NCI-H345 (cell line): ENCODE data around the gene TGFBR3.
"Not testable (repeated sequence)": the region's sequence is repeated elsewhere in the genome, so short reads cannot be mapped to it uniquely, and the experiment has no call there.

Experiments used
- DNase-seq: peaks from one replicate; lab custom pipeline; 2025; lab: John Stamatoyannopoulos, UW

The TGFBR3 gene

DNA sequence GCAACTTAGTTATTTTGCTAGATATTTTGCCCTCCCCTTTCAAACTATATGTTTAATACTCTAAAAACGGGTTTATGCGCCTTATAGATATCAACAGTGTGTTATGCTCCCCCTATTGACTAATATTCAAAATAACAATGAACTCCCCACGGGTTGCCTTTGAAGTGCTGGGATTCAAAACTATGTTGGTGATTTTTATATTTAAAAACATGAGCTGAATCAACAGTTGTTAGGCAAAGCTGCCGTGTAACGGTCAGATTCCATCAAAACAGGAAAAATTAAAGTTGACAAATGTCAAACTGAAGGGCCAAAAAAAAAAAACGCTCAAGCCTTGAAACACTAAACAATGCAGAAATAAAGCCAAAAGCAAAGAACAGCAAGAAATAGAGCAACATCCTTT, 2.5 kb downstream of the TGFBR3 start:
- DNase-seq = no peak

DNA sequence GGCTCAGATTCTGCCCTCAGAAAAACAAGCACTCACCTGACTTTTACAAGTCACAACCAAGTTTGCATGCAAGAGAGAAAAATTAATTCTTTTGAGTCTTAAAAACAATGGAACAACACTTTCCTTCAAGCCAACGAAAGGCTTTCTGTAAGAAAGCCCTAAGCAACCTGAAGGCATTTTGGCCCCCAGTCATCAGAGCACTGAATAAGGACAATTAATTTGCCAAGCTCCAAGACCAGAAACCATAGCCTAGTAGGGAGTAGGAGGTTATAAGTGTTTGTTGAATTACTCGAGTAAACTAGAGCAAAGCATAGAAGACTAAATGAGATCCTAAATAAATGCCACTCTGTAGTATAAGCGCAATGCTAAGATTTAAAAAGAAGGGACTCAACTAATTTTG, 4.7 kb downstream of the TGFBR3 start:
- no peak for DNase-seq

DNA sequence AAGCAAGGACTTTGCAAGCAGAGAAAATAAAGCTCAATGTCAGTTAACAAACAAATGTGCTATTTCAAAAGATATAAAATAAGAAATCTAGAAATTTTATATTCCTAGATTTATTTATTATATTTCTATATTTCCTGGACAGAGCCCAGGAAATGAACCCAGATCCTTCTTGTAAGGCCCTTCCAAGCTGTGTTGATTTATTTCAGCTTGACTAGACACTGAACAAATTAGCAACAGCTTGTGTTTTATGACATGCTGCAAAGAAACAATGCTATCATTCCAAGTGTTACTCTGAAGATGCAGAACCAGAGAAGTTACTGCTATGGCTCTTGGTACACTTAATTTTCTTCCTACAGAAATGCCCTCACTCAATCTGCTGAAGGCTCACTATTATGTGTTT, 6.2 kb downstream of the TGFBR3 start:
- DNase-seq = no peak

DNA sequence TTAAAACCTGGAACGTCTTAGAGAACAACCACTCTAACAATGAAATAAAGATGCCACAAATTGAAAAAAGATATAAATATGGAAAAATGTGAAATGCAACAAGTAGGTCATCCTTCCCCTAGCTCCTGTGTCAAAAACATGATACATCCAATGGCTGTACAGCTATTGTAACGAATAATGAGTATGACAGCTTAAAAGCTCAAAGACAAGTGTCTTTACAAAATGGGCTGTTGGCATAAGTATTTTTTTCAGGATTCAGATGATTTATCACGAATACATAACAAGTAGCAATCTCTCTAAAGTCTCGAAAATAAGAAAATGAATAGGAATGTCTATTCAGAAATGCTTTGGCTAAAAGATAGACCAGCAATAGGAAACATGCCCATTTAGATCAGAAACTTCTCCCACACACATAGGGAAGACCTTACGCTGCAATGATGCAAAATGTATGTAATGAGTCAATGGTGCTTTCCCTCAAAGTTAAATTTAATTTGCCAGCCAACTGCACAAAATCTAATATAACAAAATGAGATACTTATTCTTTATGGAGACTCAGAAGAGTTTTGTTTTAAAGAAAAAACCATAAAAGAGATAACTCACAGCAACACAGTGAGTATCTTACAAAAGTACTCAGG, 8.3 kb downstream of the TGFBR3 start:
- no peak for DNase-seq

DNA sequence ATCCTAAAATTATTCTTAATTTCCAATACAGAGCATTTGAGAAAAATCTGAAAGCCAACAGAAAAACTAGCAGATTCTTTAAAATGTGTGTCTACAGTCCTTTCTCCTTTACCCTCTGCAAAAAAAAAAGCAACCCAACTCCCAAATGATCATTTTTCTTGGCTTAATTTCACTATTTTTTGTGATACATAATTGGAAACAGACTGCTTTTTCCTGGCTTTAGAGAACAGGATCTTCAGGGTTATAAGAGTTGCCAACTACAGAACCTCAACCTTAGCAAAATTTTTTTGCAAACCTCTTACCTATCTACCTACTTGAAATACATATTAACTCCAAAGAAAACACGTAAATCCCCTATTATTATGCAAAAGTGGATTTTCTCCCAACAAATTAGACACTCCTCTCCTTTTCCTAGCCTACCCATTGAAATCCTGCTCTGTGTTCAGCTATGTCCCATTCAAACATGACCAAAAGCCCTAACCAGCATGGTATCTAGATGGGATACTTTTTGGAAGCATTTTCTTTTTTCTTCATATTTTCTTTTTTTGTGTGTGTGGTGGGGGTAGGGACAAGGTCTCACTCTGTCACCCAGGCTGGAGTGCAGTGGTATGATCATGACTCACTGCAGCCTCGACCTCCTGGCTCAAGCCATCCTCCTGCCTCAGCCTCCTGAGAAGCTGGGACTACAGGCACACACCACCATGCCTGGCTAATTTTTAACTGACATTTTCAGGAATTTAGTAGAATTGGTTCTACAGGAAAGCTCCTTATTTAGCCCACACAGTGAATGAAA, 9.0 kb downstream of the TGFBR3 start:
- no peak for DNase-seq

DNA sequence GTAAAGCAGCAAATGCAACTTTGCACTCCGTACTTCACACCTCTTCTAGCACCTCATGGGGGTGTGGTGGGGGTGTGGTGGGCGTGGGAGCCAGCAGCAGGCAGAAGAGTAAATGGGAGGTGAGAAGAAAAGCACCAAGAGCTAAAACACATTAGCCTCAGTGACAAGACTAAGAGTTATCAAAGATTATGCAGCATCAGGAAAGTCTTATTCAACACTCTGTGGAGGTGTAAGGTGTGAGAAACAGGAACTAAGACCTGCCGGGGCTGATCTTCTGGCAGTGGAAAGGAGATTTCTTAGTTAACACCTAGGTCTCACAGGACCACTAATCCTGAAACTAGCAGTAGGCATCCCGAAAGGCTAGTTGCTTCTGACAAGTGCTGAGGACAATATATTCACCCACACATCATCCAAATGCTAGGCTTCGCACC, 9.9 kb downstream of the TGFBR3 start:
- DNase-seq = no peak

DNA sequence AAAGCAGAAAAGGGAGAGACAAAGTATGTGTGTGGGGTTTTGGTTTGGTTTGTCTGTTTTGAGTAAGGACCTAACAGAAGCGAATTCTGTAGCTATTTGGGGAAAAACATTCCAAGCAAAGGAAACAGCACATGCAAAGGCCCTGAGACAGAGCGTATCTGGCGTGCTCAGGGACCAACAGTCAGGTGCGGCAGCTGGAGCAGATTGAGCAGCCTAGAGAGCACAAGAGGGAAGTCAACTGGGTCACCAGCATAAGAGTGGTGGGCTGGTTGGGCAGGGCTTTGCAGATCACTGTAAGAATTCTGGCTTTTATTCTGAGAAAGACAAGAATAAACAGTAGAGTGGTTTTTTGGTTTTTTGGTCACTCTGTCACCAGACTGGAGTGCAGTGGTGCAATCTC, 11.8 kb downstream of the TGFBR3 start:
- DNase-seq = no peak

DNA sequence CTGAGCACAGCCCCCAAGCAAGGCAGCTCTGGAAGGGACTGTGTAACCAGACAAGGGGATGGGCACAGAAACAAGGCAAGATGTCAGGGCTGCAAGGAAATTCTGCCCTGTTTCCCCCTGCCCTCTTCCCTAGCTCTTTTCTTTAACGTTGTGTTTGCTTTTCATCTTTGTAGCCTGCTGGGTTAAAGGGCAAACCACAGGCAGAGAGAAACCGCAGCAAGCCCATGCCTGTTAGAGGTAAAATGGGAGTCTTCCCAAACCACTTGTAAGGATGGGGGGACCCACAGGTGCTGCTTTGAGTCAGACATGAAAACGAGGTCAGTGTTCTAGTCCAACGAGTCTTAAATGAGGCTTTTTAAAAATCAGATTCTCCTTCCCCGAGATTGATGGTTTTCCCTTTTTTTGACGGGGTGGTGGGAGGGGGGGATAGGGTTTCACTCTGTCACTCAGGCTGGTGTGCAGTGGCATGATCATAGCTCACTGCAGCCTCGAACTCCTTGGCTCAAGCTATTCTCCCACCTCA, 13.3 kb downstream of the TGFBR3 start:
- no peak for DNase-seq

DNA sequence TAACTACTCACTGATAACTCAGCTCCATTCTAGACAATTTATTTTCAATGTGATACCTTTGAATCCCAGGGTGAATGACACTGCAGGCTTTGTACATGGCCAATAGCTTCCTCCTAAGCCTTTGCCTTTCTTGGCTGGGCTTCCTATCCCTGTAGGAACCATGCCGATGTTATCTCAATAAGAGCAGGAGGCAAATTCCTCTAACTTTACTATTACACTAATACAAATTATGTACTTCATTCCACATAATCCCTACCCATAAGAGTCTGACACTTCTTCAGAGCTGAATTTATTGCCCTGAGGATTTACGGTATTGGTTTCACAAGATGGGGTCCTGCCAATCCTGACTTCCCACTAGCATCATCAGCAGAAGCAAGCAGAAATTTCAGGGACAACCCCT, 14.0 kb downstream of the TGFBR3 start:
- no peak for DNase-seq

DNA sequence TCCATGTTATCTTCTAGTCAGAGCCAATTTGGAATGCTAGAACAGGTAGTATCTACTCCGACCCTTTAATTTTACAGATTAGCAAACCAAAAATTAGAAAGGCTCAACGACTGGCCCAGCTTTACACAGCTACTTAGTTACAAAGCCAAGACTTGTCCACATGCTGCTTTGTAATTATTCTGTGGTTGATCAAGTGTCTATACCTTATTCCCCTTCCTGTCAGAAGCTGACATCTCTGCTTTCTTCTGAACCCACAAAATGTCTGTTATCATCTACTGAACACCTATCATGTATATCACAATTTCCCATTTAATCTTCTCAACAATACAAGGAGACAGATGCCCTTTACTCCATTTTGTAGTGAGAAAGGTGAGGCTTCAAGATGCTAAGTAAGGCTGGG, 15.6 kb downstream of the TGFBR3 start:
- no peak for DNase-seq

DNA sequence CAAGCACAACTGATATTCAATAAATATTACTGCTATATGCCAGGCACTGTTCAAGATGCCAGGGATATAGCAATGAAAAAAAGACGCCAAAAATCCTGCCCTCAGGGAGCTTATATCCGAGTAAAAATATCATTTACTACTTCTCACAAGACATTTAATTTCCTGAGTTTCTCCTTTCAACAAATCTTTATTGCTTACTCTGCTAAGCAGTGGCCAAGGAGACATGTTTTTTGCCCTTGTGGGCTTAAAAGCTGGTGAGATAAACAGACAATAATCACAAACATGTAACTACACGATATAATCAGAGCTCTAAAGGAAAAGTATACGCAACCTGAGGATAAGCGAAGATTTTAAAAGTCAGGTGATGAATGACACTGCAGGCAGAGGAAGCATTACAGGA, 19.5 kb downstream of the TGFBR3 start:
- no peak for DNase-seq

DNA sequence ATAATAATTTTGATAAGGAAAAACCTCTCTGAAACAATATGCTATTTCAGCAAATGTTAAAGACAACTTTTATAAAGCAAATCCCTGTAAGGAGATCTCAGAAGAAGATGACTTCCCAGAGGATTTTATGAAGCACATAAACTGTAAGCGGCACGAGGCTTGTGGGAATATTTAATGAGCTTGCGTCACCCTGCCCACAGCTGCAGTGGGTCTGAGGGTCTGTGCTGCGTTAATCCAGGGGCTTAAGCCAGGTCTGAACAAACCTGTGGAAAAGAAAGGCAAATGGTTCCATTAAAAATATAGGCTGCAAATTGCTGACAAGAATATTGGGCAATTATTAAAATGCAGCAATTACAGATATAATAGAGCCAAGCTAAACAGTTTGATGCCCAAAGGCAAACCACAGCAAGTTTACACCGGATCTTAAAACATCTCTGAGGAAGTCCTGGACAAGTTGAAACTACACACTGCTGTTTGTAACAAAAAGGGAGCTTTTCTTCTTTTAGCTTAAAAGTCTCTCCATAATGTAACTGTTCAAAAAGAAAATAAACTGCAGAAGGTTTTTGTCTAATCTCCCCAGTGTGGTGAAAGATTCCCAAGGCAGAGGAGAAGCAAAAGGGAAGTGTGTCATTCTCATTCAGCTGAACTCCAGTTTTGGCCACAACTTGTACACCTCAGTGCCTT, 21.8 kb downstream of the TGFBR3 start:
- no peak for DNase-seq

DNA sequence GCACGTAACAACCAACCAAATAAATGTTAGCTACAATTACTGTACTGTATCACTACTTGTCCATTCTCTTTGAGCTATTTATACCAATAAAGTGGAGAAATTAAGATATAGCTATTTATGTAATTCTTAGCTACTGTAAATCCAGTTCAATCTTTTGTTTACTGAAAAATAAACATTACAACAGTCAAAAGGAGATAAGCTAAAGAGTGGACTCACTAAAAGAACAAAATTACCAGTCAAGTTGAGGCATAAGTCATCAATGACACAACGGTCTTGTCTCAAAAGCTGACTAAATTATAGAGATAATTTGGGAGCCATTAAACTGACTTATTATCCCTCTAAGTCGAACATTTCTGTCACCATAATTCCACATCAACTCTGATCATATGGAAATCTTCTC, 22.5 kb downstream of the TGFBR3 start:
- no peak for DNase-seq

DNA sequence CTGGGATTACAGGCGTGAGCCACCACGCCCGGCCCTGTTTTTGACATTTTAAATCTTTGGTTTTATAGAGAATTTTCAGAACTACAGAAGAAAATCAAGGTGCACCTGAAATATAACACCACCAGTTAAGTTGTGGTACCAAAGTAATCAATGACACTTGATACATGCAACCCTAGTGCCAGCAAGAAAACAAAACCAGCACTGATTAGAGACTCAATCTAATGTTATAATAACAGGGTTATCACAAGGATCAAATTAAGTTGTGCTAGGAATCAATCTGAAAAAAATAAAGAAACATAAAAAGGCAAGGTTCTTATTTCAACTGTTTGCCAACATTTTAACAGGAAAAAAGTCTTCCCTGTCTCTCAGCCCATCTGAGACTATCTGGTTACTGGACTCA, 23.8 kb downstream of the TGFBR3 start:
- DNase-seq = no peak

DNA sequence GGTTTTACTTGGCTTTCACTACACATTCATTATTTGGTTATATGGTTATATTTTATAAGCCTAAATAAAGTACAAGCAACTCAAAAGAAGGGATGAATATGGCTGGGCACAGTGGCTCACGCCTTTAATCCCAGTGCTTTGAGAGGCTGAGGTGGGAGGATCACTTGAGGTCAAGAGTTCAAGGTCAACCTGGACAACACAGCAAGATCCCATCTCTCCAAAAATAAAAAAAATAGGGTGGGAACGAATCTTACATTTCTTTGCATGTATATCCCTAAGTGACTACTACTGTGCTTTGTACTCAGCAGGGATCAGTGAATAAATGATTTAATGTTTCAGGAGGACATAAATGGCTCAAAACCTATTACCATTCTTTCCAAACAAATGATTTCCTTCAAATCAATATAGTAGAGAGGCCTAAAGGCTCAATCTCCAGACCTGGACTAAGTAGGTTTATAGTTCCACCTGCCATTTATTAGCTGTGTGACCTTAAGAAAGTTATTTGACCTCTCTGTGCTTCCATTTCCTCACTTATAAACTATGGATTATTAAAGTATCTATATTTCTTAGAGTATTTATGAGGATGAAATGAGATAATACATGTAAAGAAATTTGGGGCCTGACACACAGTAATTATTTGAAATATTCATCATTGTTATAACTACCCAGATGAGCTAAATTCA, 28.3 kb downstream of the TGFBR3 start:
- DNase-seq = no peak

DNA sequence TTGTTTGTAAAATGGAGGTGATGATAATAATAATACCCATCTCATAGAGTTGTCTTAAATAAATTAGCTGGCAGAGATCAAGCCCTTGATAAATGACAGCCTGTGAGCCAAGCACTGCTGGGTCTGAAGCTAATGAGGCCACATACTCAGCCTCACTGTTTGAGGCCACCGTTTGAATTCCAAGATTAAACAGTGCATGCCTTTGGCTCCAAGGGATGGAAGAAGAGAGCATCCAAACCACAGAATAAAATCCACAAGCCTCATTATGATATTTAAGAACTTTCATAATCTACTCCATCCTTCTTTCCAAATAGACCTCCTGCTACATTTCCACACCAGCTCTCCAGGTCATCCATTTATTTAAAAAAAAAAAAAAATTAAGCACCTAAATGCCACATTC, 29.0 kb downstream of the TGFBR3 start:
- no peak for DNase-seq

DNA sequence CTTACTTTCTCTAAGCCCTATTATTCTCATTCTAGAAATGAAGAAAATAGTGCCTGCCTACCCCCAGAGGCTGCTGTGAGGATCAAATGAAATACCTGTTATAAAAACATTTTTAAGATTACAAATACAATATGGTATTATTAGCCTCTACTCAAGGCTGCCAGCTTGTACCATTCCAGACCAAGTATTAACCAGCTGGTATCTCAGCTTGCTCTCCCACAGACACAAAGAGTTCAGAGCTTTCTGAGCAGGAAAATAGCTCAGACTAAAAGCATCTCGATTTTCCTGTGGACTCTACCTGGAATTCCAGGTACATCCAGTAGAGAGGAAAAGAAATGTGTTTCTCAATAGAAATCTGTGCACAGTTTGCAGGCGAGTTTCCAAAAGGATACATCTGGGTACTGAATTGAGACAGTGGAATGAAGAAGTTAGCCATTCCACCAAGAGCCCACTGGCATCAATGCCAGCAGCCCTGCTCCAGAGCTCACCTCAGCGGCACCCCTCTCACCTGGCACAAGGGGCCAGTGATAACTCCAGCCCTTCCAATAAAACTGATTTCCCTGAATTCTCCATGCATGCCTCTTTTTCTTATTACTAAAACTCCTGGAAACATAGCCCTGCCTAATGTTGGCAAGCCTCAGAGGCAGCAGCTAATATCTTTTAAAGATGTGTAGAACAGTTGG, 31.0 kb downstream of the TGFBR3 start:
- no peak for DNase-seq

DNA sequence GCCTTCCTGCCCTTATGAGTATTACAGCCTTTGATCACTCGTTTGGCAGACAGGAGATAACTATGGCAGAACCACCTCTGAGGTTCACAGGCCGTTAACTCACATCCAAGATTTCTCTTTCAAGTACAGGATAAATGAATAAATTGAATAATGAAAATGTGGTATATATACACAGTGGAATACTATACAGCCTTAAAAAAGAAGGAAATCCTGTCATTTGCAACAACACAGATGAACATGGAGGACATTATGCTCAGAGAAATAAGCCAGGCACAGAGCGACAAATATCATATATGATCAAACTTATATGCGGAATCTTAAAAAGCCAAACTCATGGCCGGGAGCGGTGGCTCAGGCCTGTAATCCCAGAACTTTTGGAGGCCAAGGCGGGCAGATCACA, 32.6 kb downstream of the TGFBR3 start:
- DNase-seq = no peak

DNA sequence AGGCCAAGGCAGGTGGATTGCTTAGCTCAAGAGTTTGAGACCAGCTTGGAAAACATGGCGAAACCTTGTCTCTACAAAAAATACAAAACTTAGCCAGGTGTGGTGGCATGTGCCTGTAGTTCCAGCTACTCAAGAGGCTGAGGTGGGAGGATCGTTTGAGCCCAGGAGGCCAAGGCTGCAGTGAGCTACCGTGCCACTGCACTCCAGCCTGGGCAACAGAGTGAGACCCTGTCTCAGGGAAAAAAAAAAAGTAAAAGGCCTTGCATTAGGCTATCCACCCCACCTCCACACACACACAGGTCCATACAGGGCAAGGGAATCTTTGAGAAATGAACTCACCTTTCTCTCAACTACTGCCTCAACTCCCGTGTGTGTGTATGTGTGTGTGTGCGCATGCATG, 33.9 kb downstream of the TGFBR3 start:
- DNase-seq = not testable (repeated sequence)

DNA sequence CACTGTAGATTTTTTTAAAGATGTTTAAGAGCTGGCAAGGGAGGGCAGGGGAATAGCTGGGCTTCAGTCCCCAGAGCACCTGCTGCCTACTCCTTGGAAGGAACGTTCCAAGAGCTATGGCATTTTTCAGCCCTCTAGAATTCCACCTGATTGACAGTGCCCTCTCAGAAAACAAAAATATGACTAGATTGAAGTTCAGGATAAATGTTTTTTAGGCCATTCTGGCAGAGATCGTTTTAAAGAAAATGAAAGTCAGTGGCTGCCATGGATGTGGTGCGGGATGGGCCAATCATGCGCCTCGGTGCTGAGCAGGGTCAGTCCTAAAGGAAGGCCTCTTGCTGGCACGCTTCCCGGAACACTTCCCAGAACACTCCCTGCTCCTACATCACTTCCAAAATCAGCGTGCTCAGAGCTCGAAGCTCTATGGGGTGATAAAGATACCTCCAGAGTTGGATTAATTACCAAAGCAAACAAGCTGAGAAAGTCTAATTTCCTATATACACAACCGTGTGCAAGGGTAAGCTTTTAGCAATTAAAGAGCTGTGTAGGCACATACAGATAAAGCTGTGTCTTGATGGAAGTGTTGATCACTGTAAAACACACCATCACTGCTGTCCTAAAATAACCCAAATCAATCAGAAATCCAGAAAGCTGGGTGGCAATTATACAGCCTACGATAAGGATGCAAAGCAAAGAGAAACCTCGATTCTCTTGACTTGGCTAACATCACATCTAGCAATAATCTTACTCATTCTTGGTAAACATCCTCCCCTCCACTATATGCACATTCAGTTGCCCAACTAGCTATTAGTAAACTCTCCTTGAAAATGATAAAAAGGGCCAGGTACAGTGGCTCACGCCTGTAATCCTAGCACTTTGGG, 34.6 kb downstream of the TGFBR3 start:
- peak; percentile 69 for DNase-seq

DNA sequence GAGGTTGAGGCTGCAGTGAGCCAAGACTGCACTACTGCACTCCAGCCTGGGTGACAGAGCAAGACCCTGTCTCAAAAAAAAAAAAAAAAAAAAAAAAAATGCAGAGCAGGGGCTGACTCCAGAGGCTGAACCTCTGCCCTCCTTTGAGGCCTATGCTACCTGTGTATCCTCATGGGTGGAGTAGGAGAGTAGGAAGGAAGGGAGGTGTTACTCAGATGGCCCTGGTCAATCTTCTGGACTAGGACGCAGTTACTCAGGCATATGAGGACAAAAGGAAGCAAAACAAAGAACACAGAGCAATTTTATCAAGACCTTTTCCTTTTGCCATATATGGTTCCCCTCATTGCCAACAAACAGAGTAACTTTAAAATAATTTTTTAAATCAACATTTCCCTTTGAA, 35.2 kb downstream of the TGFBR3 start:
- DNase-seq = no peak
